Mucosa of descending colon (tissue), 3 donors: ENCODE data around the gene GRB10. TPM values are rescaled to one million over a fixed set of nuclear protein-coding genes. Genes with fewer than 3 reads are reported as not detected.
"Not testable (repeated sequence)": the region's sequence is repeated elsewhere in the genome, so short reads cannot be mapped to it uniquely, and the experiment has no call there.

Source experiments
- ATAC-seq: fragments of 200-7000 bp; cut with Tn5 transposase; one replicate; pipeline ENCODE4 v1.9.1; 2020; ENCODE audit warnings: mild to moderate bottlenecking, moderate library complexity
- DNase-seq, 3 donors: peaks; one replicate each; pipeline ENCODE4 v3.0.0-alpha.2; 2020
- H3K36me3 ChIP-seq: fragments of 200-600 bp; one replicate; pipeline ENCODE4 v1.8.0; 2021; ENCODE audit warnings: low read depth, mild to moderate bottlenecking
- H3K4me1 ChIP-seq: fragments of 200-600 bp; one replicate; pipeline ENCODE4 v1.8.0; 2021; ENCODE audit warnings: low read depth, mild to moderate bottlenecking
- H3K4me3 ChIP-seq: fragments of 200-600 bp; one replicate; pipeline ENCODE4 v1.8.0; 2021; ENCODE audit warnings: mild to moderate bottlenecking
- H3K9me3 ChIP-seq: fragments of 200-600 bp; one replicate; pipeline ENCODE4 v1.8.0; 2021; ENCODE audit warnings: mild to moderate bottlenecking
- CTCF ChIP-seq: fragments of 200-600 bp; IDR thresholded peaks from one replicate; pipeline ENCODE4 v1.8.0; 2022; ENCODE audit warnings: antibody characterized with exemption, mild to moderate bottlenecking
- intact Hi-C, 2 donors: fragments of 100-400 bp; cut with DNase I in 1 of 2; cut with micrococcal nuclease in 1 of 2; formaldehyde crosslinking; loops; one replicate each; pipeline versions ENCODE4 v1.11.0 to v1.11.1; 2022; cut with DNase I, micrococcal nuclease
- total RNA-seq, 3 donors: library from RNA; stranded (reverse); fragmentation: NEBNext Ultra II Directional in 2 of 3; extraction: Animal tissue kit (Norgen Biotek cat#: 25700) in 2 of 3; gene quantifications; one replicate each; pipeline versions ENCODE4 v1.2.1 to v1.2.4, GENCODE V29; 2021 to 2023
- donor health status: DM: no; HTN: no; CAD: no; lungs with moderate emphysema.
- donor health status: DM: no; HTN: no; CAD: no.
- donor health status: DM: no; HTN: yes; CAD: no.

GRB10 gene
- total RNA-seq, 3 donors from 2014 or later: 9.4 to 56.8 (median 13.0) TPM

GRCh38 chr7:50552139-50552538 is 230.6 kb downstream of the GRB10 start:
- intact Hi-C loops: no loop called here
- DNase-seq: no peak

GRCh38 chr7:50545613-50546012 is 237.1 kb downstream of the GRB10 start:
- not testable (repeated sequence) for H3K9me3 ChIP-seq, H3K4me3 ChIP-seq

More at GRCh38 chr7:50552139-50552538, 230.6 kb downstream of the GRB10 start:
- H3K4me3 ChIP-seq: no peak overlapping the region
- peak; percentile 64 for ATAC-seq
- no peak for TF ChIP-seq CTCF
- no peaks in the 10 kb centered on the region for H3K4me1 ChIP-seq
- H3K36me3 ChIP-seq: no peaks in the 10 kb centered on the region
- H3K9me3 ChIP-seq: no peaks in the 10 kb centered on the region

GRCh38 chr7:50544992-50545391 is 237.7 kb downstream of the GRB10 start:
- H3K36me3 ChIP-seq: no peaks in the 10 kb centered on the region
- no peaks in the 10 kb centered on the region for H3K4me1 ChIP-seq
- H3K4me3 ChIP-seq: no peak overlapping the region
- DNase-seq (no peak), ATAC-seq (no peak)
- H3K9me3 ChIP-seq: no peaks in the 10 kb centered on the region
- intact Hi-C loops: no loop called here
- no peak for TF ChIP-seq CTCF

More at GRCh38 chr7:50545613-50546012, 237.1 kb downstream of the GRB10 start:
- ATAC-seq, DNase-seq, intact Hi-C loops, H3K4me1 ChIP-seq, H3K36me3 ChIP-seq: not testable (repeated sequence)

GRCh38 chr7:50543776-50544442 is 238.8 kb downstream of the GRB10 start:
- Histone ChIP-seq H3K4me1 (no peaks in the 10 kb centered on the region), H3K36me3 (no peaks in the 10 kb centered on the region), H3K9me3 (no peaks in the 10 kb centered on the region), H3K4me3 (no peak overlapping the region)
- DNase-seq (no peak), ATAC-seq (no peak)
- intact Hi-C loops: no loop called here
- TF ChIP-seq CTCF: no peak

GRCh38 chr7:50542132-50542531 is 240.6 kb downstream of the GRB10 start:
- Histone ChIP-seq H3K4me1 (no peaks in the 10 kb centered on the region), H3K4me3 (no peak overlapping the region), H3K9me3 (no peaks in the 10 kb centered on the region), H3K36me3 (no peaks in the 10 kb centered on the region)
- no peak for DNase-seq
- no peak for ATAC-seq
- intact Hi-C loops: no loop called here
- TF ChIP-seq CTCF: no peak

GRCh38 chr7:50540785-50541579 is 241.7 kb downstream of the GRB10 start:
- H3K4me1 ChIP-seq: no peaks in the 10 kb centered on the region
- H3K4me3 ChIP-seq: no peak overlapping the region
- intact Hi-C loops: no loop called here
- H3K36me3 ChIP-seq: no peaks in the 10 kb centered on the region
- DNase-seq (no peak), ATAC-seq (no peak)
- no peak for TF ChIP-seq CTCF
- H3K9me3 ChIP-seq: no peaks in the 10 kb centered on the region
